Fibroblast of skin of right quadriceps (primary cell): ENCODE measurements around the gene KDM2A.
A peak's percentile ranks its signal among the peaks of the same experiment; 100 is the strongest.

Experiments used
- DNase-seq: peaks from one replicate; pipeline ENCODE4 v3.0.0-alpha.2; 2013

Gene KDM2A

GRCh38 chr11:67118801-67119584, at the start of gene KDM2A:
TSS of gene KDM2A (plus strand) at chr11:67119263. CDS start at chr11:67121317, 2,054 bp downstream.
- peak; percentile 99 for DNase-seq

- DNase-seq: peak; percentile 44
These were observed 47.4 kb upstream of the KDM2A start for GRCh38 chr11:67071420-67072284.

GRCh38 chr11:67072295-67072694, 46.8 kb upstream of the KDM2A start:
- no peak for DNase-seq

- no peak for DNase-seq
These were observed 45.2 kb upstream of the KDM2A start for GRCh38 chr11:67073908-67074307.

- DNase-seq: no peak
These were observed 42.9 kb upstream of the KDM2A start for GRCh38 chr11:67076202-67076601.

- no peak for DNase-seq
These were observed 39.9 kb upstream of the KDM2A start for GRCh38 chr11:67079065-67079705.

GRCh38 chr11:67082071-67082791, 36.8 kb upstream of the KDM2A start:
- no peak for DNase-seq

GRCh38 chr11:67083786-67084366, 35.2 kb upstream of the KDM2A start:
- no peak for DNase-seq

GRCh38 chr11:67085617-67086016, 33.4 kb upstream of the KDM2A start:
- DNase-seq: no peak

GRCh38 chr11:67090717-67091116, 28.3 kb upstream of the KDM2A start:
- DNase-seq: no peak

- no peak for DNase-seq
These were observed 23.9 kb upstream of the KDM2A start for GRCh38 chr11:67095214-67095507.

- DNase-seq: no peak
These were observed 20.1 kb upstream of the KDM2A start for GRCh38 chr11:67098799-67099429.

- no peak for DNase-seq
These were observed 19.2 kb upstream of the KDM2A start for GRCh38 chr11:67099831-67100324.

- DNase-seq: no peak
These were observed 16.4 kb upstream of the KDM2A start for GRCh38 chr11:67102664-67103063.

GRCh38 chr11:67105964-67106363, 13.1 kb upstream of the KDM2A start:
- DNase-seq: no peak

GRCh38 chr11:67111261-67111660, 7.8 kb upstream of the KDM2A start:
- no peak for DNase-seq

GRCh38 chr11:67113231-67113721, 5.8 kb upstream of the KDM2A start:
- DNase-seq: no peak

- no peak for DNase-seq
These were observed 4.7 kb upstream of the KDM2A start for GRCh38 chr11:67114275-67114896.

GRCh38 chr11:67116758-67117105, 2.3 kb upstream of the KDM2A start:
- no peak for DNase-seq

GRCh38 chr11:67117176-67117575, 1.9 kb upstream of the KDM2A start:
- DNase-seq: no peak

- DNase-seq: peak; percentile 6
These were observed 1.3 kb upstream of the KDM2A start for GRCh38 chr11:67117672-67118180.
